Right atrium auricular region (tissue), 2 donors: ENCODE results near the gene DLGAP1. TPM values are rescaled to one million over a fixed set of nuclear protein-coding genes. Genes with fewer than 3 reads are reported as not detected.
A peak's percentile ranks its signal among the peaks of the same experiment; 100 is the strongest.

ENCODE experiments used
- DNase-seq: peaks from one replicate; pipeline ENCODE4 v3.0.0-alpha.2; 2019; ENCODE audit warnings: low spot score
- H3K27ac ChIP-seq, 2 donors: fragments of 200-600 bp; sonication (generic); 1 replicate in 1 of 2; 2 replicates in 1 of 2; pipeline ENCODE4 v1.5.1; 2016 to 2019
- H3K27me3 ChIP-seq, 2 donors: fragments of 200-600 bp; sonication (generic); one replicate each; pipeline versions ENCODE4 v1.5.1 to v1.6.0; 2017 to 2019
- H3K36me3 ChIP-seq: fragments of 200-600 bp; sonication (generic); one replicate; pipeline ENCODE4 v1.5.1; 2016
- H3K4me1 ChIP-seq, 2 donors: fragments of 200-600 bp; sonication (generic); one replicate each; pipeline versions ENCODE4 v1.5.1 to v1.6.0; 2017 to 2019
- H3K4me3 ChIP-seq, 2 donors: fragments of 200-600 bp; sonication (generic); 1 replicate in 1 of 2; 2 replicates in 1 of 2; pipeline ENCODE4 v1.5.1; 2017 to 2019; ENCODE audit warnings: mild to moderate bottlenecking in 1 of 2, moderate library complexity in 1 of 2
- H3K9me3 ChIP-seq, 2 donors: fragments of 200-600 bp; sonication (generic); one replicate each; pipeline ENCODE4 v1.5.1; 2019
- total RNA-seq, 2 donors: library from RNA; depleted of rRNA; stranded (reverse); fragments of >200 nt; gene quantifications; one replicate each; pipeline ENCODE4 v1.1.0, GENCODE V29; 2016
- TF ChIP-seq, protein P1 (sequence below), 2 donors: fragments of 200-600 bp; sonication (generic); IDR thresholded peaks; one replicate each; pipeline ENCODE4 v1.5.1; 2019; ENCODE audit warnings: antibody characterized with exemption in 2 of 2

Gene DLGAP1
- total RNA-seq, 2 donors from 2014 or later, result 0.56 to 1.1 TPM

DNA sequence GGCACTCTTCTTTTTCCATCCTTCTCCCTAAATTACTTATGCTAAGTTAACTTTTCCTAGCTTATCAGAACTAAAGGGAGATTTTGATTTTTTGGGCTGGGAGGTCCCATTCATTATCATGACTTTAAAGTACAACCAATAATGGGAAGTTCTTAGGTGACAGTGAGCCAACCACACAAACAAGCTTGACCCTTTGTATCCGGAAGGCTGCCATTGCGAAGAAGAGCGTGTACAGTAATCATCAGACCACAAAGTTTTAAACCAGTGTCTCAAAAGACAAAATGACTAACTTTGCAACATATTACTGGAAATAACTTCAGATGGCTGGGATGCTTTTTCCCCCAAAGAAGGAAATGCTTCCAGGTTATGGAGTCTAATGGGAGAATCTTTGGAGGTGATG is 707.0 kb downstream of the DLGAP1 start:
- Histone ChIP-seq H3K9me3 (no peaks in the 10 kb centered on the region), H3K27me3 (no peaks in the 10 kb centered on the region), H3K36me3 (no peaks in the 10 kb centered on the region), H3K4me3 (no peak overlapping the region), H3K27ac (no peak overlapping the region), H3K4me1 (no peaks in the 10 kb centered on the region)
- DNase-seq, result no peak
- TF ChIP-seq, protein P1, sequence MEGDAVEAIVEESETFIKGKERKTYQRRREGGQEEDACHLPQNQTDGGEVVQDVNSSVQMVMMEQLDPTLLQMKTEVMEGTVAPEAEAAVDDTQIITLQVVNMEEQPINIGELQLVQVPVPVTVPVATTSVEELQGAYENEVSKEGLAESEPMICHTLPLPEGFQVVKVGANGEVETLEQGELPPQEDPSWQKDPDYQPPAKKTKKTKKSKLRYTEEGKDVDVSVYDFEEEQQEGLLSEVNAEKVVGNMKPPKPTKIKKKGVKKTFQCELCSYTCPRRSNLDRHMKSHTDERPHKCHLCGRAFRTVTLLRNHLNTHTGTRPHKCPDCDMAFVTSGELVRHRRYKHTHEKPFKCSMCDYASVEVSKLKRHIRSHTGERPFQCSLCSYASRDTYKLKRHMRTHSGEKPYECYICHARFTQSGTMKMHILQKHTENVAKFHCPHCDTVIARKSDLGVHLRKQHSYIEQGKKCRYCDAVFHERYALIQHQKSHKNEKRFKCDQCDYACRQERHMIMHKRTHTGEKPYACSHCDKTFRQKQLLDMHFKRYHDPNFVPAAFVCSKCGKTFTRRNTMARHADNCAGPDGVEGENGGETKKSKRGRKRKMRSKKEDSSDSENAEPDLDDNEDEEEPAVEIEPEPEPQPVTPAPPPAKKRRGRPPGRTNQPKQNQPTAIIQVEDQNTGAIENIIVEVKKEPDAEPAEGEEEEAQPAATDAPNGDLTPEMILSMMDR (IDR thresholded peaks at IDR 0.05), result no peak

DNA sequence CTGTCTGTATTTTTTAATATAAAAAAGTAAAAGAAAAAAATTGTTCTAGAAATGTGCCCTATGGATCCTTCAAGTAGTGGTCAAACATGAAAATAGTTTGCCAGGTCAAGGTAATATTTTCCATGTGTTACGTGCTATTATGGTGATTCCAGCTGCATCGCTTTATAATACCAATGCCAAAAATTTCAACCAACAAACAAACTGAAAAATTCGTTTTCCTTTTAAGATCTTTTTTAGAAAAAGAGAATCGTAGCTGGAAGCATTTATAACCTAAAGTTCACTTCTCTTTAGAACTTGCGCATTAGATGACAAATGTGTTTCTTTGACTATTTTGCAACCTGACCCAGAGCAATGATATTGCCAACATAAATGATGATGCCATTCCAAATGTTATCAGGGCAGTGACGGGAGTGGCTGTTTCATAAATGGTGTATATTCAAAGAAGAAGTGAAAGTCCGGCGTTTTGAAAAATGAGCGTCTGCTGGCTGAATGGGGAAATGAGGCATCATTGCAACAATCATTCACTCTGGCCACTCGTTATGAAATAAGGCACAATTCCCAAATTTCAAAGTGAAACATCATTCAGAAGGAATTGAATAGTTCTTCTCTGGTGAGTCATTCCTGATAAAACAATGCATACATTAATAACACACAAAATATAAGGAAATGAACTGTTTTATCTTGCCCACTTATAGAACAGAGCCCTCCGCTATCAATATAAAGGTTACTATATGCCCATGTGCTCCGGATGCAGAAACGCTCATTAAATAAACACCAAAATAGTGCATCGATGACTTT is 707.7 kb downstream of the DLGAP1 start:
- Histone ChIP-seq H3K4me3 (no peak overlapping the region), H3K27ac (no peak overlapping the region), H3K4me1 (no peaks in the 10 kb centered on the region), H3K27me3 (no peaks in the 10 kb centered on the region), H3K9me3 (no peaks in the 10 kb centered on the region), H3K36me3 (no peaks in the 10 kb centered on the region)
- TF ChIP-seq, protein P1 (IDR thresholded peaks at IDR 0.05), result no peak
- DNase-seq, result peak; percentile 70

DNA sequence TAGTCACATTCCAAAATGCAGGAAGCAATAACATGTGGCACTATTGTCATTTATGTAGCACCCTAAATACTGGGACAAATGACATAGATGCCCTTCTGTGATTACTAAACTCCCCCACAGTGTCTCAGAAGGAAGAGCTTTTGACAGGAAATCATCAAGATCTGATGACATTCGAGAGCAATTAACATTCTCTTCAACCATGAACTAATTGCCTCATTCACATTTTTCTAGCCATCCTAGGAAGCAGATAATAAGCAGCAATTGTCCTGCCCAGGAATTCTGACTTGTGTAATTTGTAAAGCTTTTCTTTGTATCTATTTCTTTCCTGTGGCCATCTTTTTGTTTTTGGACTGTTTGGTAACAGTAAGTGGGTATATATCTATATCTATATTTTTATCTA is 712.6 kb downstream of the DLGAP1 start:
- Histone ChIP-seq H3K27me3 (no peaks in the 10 kb centered on the region), H3K27ac (no peak overlapping the region), H3K4me1 (no peaks in the 10 kb centered on the region), H3K36me3 (no peaks in the 10 kb centered on the region), H3K9me3 (no peaks in the 10 kb centered on the region), H3K4me3 (no peak overlapping the region)
- DNase-seq, result no peak
- TF ChIP-seq, protein P1 (IDR thresholded peaks at IDR 0.05), result no peak

DNA sequence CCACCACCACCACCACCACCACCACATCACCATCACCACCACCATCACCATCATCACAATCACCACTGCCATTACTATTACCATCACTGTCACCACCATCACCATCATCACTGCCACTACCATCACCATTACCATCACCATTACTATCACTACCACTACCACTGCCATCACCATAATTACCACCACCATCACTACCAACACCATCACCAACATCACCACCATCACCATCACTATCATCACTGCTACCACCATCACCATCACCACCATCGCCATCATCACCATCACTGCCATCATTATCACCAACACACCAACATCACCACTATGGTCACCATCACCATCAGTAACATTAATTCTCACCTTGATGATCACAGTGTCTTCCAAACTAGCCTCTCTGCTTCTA is 713.8 kb downstream of the DLGAP1 start:
- H3K36me3 ChIP-seq, result no peaks in the 10 kb centered on the region
- TF ChIP-seq, protein P1 (IDR thresholded peaks at IDR 0.05), result no peak
- H3K9me3 ChIP-seq, result no peaks in the 10 kb centered on the region
- no peaks in the 10 kb centered on the region for H3K27me3 ChIP-seq
- H3K27ac ChIP-seq, result no peak overlapping the region
- H3K4me1 ChIP-seq, result no peaks in the 10 kb centered on the region
- no peak overlapping the region for H3K4me3 ChIP-seq
- DNase-seq, result no peak

DNA sequence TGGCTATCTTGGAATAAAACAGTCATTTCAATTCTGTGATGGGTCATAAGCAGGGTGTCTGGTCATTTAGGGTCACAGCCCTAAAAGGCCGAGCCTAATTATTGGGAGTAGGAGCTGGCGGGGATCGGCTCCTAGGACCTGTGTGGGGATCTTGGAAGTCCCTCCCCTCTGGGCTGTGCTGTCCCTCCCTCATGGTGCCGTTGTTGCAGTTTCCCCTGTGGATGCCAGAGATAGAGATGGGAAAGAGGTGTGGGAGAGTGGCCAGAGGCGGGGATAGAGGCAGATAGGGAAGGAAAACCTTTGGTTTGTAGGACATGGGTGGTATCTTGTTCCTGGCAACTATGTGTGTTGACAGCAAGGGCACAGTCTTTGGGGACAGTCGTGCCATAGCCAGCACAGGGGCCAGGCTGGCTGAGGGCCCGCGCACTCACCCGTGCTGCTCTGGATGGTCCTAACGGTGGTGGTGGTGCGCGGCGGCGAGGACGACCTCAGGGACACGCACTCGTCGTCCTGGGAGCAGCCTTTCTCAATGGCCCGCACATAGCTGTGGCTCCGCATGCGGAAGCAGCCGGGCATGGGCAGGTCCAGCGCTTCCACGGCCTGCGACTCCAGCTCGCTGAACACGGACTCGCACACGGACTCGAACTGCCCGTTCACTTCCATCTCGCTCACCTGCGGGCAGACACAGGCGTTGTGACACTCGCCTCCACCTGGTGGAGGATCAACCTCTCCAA is 726.2 kb downstream of the DLGAP1 start:
- H3K4me3 ChIP-seq, result no peak overlapping the region
- TF ChIP-seq, protein P1 (IDR thresholded peaks at IDR 0.05), result no peak

More for the DNA sequence above, 726.2 kb downstream of the DLGAP1 start:
- Histone ChIP-seq H3K36me3 (no peaks in the 10 kb centered on the region), H3K27me3 (no peaks in the 10 kb centered on the region), H3K27ac (no peak overlapping the region), H3K9me3 (no peaks in the 10 kb centered on the region), H3K4me1 (no peaks in the 10 kb centered on the region)
- DNase-seq, result no peak
